DMS114 treated with DMSO at 0.1 percent for 48 hours (cell line): ENCODE measurements around the gene ASCL4.
A peak's percentile ranks its signal among the peaks of the same experiment; 100 is the strongest.
"Not testable (repeated sequence)": the region's sequence is repeated elsewhere in the genome, so short reads cannot be mapped to it uniquely, and the experiment has no call there.

ENCODE experiments used
- DNase-seq: peaks from one replicate; lab custom pipeline; 2025; ENCODE audit not compliant: unreplicated experiment; lab: John Stamatoyannopoulos, UW

The ASCL4 gene, protein sequence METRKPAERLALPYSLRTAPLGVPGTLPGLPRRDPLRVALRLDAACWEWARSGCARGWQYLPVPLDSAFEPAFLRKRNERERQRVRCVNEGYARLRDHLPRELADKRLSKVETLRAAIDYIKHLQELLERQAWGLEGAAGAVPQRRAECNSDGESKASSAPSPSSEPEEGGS

GRCh38 chr12:107774349-107775029, at the start of gene ASCL4:
TSS of gene ASCL4 (plus strand) at chr12:107774704. CDS start at chr12:107775219, 515 bp downstream.
- DNase-seq, result no peak

DNA sequence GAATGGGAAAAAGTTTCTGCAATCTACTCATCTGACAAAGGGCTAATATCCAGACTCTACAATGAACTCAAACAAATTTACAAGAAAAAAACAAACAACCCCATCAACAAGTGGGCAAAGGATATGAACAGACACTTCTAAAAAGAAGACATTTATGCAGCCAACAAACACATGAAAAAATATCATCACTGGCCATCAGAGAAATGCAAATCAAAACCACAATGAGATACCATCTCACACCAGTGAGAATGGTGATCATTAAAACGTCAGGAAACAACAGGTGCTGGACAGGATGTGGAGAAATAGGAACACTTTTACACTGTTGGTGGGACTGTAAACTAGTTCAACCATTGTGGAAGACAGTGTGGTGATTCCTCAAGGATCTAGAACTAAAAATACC, 47.2 kb upstream of the ASCL4 start:
- DNase-seq, result not testable (repeated sequence)

GRCh38 chr12:107727742-107728141, 46.8 kb upstream of the ASCL4 start:
- DNase-seq, result not testable (repeated sequence)

DNA sequence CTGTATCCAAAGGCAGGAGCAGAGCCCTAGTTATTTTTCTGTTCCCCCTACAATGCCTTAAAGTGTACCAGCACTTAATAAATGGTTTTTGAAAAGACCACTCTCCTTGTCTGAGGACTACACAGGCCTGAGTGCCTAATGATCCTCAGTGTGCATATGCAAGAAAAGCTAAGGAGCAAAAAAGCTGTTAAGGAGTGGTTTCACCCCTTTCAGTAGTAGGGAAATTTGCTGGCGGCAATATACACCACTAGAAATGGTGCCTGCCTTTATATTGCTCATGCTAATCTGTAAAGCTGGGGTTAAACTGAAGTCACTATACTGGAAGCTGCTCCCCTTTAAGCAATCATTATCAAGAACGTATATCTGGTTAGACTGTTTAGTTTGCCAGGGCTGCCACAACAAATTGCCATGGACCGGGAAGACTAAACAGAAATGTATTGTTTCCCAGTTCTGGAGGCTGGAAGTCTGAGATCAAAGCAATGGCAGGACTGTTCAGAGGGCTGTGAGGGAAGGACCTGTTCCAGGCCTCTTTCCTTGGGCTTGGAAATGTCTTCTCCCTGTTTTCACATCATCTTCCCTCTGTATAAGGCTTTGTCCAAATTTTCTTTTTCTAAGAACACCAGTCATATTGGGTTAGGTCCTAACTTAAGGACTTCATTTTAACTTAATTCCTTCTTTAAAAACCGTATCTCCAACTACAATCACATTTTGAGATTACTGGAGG, 43.7 kb upstream of the ASCL4 start:
- DNase-seq, result no peak

DNA sequence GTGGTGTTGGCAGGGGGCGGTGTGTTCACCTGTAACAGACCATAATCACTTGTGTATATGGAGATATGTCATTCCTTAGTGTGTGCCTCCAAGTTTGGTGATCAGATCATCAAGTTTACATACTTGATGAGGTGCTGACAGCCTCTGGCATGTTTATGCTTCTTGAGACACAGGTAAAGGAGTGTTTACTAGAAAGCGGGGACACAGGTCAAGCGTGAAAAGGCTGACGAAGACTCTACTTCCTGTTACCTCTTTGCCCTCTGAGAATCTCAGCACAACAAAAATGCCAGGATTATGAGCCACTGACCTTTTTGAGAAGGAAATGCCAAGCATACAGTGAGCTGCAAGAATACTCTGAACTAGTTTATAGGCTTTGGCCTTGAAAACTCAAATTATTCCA, 43.1 kb upstream of the ASCL4 start:
- DNase-seq, result no peak

DNA sequence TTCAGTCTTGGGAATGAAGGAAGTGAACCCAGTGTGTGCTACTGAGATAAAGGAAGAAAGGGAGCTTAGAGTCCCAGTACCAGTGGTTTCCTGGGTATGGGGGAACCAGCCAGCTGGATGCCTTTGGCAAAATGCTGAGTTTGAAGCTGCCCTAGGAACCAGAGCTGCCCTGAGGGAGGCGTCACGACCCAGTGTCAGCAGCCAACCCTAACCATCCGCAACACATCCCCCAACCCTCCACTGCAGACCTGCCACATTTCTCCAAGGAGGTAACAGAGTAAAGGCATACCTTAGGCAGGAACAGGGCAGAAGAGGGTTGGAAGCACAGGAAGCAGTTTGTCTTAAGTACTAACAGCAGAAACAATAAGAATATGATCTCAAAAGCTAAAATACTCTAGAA, 42.1 kb upstream of the ASCL4 start:
- no peak for DNase-seq

GRCh38 chr12:107734139-107734538, 40.4 kb upstream of the ASCL4 start:
- no peak for DNase-seq

DNA sequence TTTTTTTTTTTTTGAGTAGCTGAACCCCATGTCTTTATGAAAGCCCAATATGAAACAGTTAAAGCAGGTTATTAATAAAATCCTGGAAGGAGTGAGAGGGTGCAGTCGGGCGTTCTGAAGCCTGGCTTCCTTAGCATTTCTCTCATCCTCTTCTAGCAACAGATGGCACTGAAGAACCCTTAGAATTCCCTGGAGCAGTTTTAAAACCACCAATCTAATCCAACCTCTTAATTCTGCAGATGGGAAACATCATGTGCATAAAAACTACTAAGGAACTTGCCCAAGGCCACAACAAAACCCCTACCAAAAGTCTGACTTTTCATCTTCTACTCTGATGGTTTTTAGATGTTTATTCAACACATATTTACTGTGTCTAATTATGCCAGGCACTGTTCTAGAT, 38.7 kb upstream of the ASCL4 start:
- no peak for DNase-seq

DNA sequence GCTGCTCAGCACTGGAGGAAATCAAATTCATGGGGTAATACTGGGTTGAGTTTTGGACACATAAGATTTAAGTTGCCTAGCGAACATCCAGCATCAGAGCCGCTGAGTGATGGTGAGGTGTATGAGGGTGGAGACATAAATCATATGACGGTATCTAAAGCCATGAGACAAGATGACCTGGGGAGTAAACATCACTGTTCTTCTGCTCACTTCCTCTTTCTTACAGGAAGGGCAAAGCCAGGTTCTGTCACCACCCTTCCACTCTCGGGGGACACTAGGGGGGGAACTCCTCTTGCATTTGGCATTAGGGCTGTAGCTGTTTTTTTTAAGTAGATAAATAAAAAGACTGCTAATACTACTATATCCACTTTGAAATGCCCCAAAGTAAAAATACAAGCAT, 37.6 kb upstream of the ASCL4 start:
- no peak for DNase-seq

GRCh38 chr12:107748472-107748871, 26.0 kb upstream of the ASCL4 start:
- DNase-seq, result no peak

DNA sequence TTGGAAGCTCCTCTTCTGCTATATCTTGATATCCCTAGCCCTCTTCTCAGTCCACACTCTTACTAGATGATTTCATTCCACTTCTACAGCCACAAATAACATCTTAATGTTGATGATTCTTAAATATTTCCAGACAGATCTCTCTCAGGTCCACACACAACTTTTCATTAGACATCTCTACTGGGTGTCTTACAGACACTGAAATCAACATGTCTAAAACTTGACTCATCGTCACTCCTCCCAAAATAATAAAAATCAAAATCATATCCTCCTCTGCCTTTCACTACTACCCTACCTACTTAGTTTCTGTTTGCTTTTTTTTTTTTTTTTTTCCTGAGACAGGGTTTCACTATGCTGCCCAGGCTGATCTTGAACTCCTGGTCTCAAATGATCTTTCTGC, 25.4 kb upstream of the ASCL4 start:
- no peak for DNase-seq

DNA sequence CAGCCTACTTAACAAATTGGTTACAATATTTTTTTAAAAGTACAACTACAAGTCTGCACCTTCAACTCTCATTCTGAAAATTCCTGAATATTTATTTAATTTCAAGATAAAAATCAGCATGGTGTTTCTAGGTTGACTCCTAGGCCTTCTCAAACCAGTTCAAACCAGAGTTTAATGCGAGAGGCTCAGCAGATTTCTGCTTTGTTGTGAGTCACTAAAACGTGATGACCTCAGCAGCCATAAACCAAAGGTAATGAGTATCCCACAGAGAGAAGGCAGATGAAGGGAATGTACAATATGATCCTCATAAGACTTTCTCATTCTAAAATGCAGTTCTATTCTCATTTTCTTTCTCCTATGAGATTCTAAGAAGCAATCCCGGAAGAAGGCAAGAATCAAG, 15.1 kb upstream of the ASCL4 start:
- DNase-seq, result no peak

DNA sequence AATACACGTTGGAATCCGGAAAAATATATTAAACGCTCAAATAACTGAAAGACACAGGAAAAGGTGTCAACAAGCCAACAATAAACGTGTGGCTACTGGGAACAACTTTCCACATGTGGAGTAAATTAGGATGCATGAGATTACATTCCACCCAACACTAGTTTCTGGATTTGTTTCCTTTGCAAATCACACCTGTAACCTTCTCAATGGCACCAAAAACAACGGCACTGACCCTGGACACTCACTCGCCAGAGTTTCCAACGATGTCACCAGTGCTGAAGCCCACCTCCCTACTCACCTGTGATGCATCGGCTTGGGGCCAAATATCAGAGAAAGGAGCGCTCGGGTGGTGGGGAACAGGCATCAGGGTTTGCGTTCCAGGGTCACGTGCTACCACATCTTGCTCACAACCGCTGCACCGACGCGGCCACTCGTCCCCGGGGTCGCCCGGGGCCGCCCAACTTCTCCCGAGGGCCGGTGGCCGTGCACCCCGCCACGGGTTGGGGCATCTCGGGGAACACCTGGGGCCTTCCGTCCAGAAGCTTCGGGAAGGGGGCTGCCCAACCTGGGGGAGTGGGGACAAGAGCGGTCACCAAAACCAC, 14.2 kb upstream of the ASCL4 start:
- peak; percentile 10 for DNase-seq

DNA sequence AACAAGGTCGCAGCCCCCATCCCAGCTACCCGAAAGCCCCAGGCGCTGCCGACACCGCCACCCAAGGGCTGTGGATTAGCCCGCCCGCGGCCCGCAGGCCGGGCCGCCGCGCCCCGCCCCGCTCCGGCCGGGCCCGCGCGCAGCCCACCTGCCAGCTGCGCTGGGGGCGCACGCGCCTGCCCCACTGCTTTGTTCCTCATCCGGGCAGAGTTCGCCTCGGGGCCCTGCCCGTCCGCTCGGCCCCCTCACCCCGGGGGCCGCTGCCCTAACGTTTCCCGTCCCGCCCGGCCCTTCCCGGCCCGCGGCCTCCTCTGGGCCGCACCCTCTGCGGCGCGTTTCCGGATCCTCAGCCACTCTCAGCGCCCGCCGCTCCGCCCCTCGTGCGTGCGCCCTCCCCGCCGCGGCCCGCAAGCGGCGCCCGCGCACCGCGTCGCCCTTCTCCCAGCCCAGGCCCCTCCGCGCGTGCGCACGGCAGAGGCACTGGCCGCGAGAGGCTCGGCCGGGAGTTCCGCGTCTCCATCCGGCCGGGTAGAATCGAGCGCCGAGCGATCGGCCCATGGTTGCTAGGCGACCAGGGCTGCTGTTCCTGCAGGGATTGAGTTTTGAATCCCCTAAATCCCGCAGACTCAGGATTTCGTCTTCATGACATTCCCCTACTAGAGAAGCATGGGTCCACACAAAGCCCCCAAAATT, 13.5 kb upstream of the ASCL4 start, which contains the start of gene PRDM4:
PRDM4 (minus strand) TSS at position 329 of the 693 bp plus-strand sequence. CDS start 622 bp downstream, outside the sequence.
- DNase-seq, result peak; percentile 92

GRCh38 chr12:107761502-107761904, 13.0 kb upstream of the ASCL4 start:
- no peak for DNase-seq

GRCh38 chr12:107762874-107763273, 11.6 kb upstream of the ASCL4 start:
- no peak for DNase-seq

DNA sequence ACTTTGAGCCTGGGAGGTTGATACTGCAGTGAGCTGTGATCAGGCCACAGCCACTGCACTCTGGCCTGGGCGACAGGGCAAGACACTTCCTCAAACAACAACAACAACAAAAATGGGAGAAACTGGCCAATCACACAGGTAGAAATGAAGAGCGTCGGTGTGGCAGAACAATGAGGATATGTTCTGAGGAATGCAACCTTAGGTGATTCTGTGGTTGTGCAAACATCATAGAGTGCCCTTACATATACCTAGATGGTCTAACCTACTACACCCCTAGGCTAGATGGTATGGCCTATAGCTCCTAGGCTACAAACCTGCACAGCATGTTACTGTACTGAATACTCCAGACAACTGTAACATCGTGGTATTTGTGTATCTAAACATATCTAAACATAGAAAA, 9.9 kb upstream of the ASCL4 start:
- no peak for DNase-seq

- DNase-seq, result no peak
Observed at GRCh38 chr12:107765316-107765715, 9.2 kb upstream of the ASCL4 start.

DNA sequence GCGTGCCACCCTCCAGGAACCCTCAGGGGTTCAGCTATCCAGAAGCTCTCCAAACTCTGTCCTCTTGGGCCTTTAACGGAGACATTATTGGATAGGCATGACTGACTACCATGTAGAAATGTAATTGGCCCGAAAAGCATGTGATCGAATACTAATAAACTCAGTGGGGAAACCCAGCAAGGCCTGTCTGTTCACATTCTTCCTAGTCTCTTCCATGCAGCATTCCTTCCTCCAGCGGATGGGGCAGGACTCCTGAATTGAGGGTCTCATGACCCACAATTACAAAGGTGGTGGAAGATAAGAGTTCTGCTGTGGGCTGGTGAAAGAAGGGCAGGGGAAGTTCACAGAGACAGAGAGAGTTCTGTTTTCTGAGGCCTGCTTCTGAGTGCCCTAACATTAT, 7.0 kb upstream of the ASCL4 start:
- DNase-seq, result no peak

DNA sequence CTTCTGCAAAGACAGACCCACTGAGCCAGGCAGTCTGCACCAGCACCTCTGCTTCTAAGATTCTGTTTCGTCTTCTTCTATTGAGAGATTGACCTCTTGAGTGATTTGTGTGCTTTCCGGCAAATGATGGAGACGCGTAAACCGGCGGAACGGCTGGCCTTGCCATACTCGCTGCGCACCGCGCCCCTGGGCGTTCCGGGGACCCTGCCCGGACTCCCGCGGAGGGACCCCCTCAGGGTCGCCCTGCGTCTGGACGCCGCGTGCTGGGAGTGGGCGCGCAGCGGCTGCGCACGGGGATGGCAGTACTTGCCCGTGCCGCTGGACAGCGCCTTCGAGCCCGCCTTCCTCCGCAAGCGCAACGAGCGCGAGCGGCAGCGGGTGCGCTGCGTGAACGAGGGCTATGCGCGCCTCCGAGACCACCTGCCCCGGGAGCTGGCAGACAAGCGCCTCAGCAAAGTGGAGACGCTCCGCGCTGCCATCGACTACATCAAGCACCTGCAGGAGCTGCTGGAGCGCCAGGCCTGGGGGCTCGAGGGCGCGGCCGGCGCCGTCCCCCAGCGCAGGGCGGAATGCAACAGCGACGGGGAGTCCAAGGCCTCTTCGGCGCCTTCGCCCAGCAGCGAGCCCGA, 703 bp downstream of the ASCL4 start:
- DNase-seq, result no peak

GRCh38 chr12:107776171-107776570, 1.7 kb downstream of the ASCL4 start:
- DNase-seq, result no peak
